ENCODE data around the gene SLC25A25.

SLC25A25 gene

DNA sequence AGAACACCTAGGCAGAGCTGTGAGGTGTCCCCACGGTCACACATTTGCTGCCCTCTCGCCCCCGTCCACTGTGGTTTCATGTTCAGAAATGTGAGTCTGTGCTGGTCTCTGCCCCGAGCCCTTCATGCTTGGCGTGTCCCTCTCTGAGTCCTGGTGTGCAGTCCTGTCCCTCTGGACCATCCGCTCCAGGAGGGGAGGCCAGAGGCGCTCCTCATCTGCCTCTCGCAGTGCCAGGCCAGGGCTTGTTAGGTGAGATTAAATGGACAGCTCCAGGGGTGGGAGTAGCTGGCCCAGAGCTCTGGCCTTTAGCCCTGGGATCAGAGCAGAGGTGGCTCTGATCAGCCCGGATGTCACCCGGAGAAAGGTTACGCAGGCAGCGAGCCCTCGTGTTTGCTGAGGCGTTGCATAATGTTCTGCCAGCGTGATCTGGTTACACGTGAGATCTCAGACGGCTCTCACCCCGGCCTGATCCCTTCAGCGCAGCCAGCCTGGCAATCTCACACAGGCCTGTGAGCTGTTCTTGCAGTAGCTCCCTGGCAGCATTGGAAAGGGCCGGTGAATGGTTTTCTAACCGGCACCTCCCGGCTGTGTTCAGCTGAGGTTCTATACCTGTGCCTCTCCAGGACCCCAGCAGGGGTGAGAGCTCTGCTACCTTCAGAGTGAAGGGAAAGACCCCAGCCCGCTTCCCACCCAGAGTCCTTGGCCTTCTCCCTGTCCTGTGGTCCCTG is 35.0 kb downstream of the SLC25A25 start:
- FAIRE-seq: no peak
- TF ChIP-seq, protein P1, sequence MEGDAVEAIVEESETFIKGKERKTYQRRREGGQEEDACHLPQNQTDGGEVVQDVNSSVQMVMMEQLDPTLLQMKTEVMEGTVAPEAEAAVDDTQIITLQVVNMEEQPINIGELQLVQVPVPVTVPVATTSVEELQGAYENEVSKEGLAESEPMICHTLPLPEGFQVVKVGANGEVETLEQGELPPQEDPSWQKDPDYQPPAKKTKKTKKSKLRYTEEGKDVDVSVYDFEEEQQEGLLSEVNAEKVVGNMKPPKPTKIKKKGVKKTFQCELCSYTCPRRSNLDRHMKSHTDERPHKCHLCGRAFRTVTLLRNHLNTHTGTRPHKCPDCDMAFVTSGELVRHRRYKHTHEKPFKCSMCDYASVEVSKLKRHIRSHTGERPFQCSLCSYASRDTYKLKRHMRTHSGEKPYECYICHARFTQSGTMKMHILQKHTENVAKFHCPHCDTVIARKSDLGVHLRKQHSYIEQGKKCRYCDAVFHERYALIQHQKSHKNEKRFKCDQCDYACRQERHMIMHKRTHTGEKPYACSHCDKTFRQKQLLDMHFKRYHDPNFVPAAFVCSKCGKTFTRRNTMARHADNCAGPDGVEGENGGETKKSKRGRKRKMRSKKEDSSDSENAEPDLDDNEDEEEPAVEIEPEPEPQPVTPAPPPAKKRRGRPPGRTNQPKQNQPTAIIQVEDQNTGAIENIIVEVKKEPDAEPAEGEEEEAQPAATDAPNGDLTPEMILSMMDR (IDR thresholded peaks at IDR 0.05; ENCODE audit: insufficient read depth, missing control alignments): no peak
- DNase-seq (ENCODE audit: insufficient read length, low spot score): no peak

DNA sequence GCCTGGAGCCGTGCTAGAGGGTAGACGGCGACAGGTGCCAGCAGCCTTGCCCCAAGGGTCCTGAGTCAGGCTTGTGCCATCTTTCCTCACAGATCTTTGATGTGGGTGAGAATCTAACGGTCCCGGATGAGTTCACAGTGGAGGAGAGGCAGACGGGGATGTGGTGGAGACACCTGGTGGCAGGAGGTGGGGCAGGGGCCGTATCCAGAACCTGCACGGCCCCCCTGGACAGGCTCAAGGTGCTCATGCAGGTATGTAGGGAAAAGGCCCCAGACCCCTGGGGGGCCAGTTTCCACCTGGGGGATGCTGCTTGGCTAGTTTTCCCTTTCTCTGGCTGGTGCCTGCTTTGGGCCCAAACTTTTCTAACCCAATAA is 35.5 kb downstream of the SLC25A25 start:
- no peak for DNase-seq (ENCODE audit: insufficient read length, low spot score)
- FAIRE-seq: no peak
- TF ChIP-seq, protein P1 (IDR thresholded peaks at IDR 0.05; ENCODE audit: insufficient read depth, missing control alignments): no peak

DNA sequence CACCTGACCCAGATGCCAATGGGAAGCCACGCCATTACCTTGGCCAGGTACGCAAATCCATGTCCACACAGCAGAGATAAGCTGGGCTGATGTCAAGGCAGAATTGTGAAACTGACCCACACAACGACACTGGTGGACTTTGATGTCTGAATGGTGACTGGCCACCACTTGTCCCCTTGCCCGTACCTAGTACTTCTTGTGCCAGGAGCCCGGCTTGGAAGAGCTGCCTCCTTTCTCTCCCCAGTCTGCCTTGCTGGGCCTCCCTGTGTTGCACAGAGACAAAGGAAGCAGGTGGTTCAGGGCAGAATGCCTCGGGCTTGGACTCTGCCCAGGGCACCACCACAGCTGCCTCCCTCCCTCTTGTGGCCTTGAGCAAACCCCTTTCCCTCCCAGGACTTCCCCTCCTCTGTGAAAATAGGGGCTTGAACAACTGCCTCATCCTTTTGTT is 36.2 kb downstream of the SLC25A25 start:
- DNase-seq (ENCODE audit: insufficient read length, low spot score): no peak
- no peak for FAIRE-seq
- TF ChIP-seq, protein P1 (IDR thresholded peaks at IDR 0.05; ENCODE audit: insufficient read depth, missing control alignments): no peak

DNA sequence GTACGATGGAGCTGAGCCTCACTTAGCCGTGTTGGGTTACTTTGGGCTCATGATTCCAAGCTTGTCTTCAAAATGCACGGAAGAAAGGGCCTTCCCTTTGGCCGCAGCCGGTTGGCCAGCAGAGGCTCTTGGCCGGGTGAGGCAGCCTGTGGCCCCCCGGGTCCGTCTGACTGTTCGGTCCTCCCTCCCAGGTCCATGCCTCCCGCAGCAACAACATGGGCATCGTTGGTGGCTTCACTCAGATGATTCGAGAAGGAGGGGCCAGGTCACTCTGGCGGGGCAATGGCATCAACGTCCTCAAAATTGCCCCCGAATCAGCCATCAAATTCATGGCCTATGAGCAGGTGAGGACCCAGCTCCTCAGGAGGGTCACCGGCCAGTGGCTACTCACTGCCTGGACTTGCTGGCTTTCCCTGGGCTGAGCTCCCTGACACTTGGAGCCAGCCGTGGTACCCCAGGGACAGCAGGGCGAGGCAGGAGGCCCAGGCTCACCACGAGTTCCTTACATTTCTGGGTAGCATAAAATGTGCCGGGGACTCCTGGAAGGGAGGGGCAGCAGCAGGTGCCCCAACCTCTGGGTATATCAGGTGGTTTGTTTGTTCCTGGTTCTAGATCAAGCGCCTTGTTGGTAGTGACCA is 37.6 kb downstream of the SLC25A25 start:
- TF ChIP-seq, protein P1 (IDR thresholded peaks at IDR 0.05; ENCODE audit: insufficient read depth, missing control alignments): no peak
- DNase-seq (ENCODE audit: insufficient read length, low spot score) (no peak), FAIRE-seq (no peak)

DNA sequence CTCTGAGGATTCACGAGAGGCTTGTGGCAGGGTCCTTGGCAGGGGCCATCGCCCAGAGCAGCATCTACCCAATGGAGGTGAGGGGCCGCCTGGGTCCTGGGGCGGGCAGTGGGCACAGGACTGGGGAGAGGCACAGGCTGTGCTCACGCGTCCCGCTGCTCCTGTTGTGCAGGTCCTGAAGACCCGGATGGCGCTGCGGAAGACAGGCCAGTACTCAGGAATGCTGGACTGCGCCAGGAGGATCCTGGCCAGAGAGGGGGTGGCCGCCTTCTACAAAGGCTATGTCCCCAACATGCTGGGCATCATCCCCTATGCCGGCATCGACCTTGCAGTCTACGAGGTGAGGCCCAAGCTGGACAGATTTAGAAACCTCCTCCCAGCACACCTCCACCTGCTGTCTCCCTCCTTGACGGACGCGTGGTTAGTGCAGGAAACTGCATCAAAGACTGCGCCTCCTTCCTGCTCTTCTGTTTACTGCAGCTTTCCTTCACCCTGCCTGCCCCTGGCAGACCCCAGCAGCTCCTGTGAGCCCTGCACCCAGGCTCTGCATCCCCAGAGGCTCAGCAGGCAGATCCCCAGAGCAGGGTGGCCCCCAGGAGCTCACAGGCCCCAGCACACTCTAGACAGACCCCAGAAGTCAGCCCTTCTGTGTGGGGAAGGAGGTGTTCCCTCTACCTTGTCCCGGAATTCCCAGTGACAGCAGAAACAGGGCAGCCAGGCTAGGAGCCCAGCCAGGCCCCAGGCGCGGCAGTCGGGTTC is 38.3 kb downstream of the SLC25A25 start:
- no peak for DNase-seq (ENCODE audit: insufficient read length, low spot score)
- TF ChIP-seq, protein P1 (IDR thresholded peaks at IDR 0.05; ENCODE audit: insufficient read depth, missing control alignments): no peak
- FAIRE-seq: no peak

DNA sequence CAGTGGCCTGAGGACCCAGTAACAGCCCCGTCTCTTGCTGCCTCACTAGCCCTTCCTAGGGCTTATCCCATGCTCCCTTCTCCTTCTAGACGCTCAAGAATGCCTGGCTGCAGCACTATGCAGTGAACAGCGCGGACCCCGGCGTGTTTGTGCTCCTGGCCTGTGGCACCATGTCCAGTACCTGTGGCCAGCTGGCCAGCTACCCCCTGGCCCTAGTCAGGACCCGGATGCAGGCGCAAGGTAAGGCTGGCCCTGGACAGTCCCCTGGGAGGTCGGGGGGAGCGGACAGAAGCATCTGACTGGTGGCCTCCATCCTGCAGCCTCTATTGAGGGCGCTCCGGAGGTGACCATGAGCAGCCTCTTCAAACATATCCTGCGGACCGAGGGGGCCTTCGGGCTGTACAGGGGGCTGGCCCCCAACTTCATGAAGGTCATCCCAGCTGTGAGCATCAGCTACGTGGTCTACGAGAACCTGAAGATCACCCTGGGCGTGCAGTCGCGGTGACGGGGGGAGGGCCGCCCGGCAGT is 39.0 kb downstream of the SLC25A25 start:
- FAIRE-seq: no peak
- no peak for DNase-seq (ENCODE audit: insufficient read length, low spot score)
- TF ChIP-seq, protein P1 (IDR thresholded peaks at IDR 0.05; ENCODE audit: insufficient read depth, missing control alignments): no peak
